ENCODE results near the gene RIPK4. TPM values are rescaled to one million over a fixed set of nuclear protein-coding genes. Genes with fewer than 3 reads are reported as not detected.

RIPK4 gene
- total and polyA plus RNA-seq, 2 experiments from 2014 or later, result 0.46 to 0.54 TPM

- H3K4me1 ChIP-seq (ENCODE audit: insufficient read depth), result no peaks in the 10 kb centered on the region
- no peak overlapping the region for H2AFZ ChIP-seq
- no peaks in the 10 kb centered on the region for H3K9me3 ChIP-seq (ENCODE audit: low read depth)
- no peak overlapping the region for H3K4me3 ChIP-seq
- no peaks in the 10 kb centered on the region for H3K27me3 ChIP-seq (replicated peaks; ENCODE audit: insufficient read depth)
- WGBS, 2 experiments (ENCODE audit: low coverage in 1 of 2, low lambda C conversion rate in 2 of 2, missing lambda C conversion rate in 2 of 2), result 96% methylated on average over 13 of the region's 13 CpGs
- H3K4me2 ChIP-seq (ENCODE audit: unreplicated experiment), result no peak overlapping the region
- no peaks in the 10 kb centered on the region for H4K20me1 ChIP-seq (ENCODE audit: insufficient read depth)
- no peaks in the 10 kb centered on the region for H3K9me2 ChIP-seq (ENCODE audit: insufficient read depth)
- H3K36me3 ChIP-seq (ENCODE audit: low read depth), result no peaks in the 10 kb centered on the region
- H3K27ac ChIP-seq, result no peak overlapping the region
- TF ChIP-seq EZH2 (IDR thresholded peaks at IDR 0.05; ENCODE audit: insufficient read depth, poor library complexity, severe bottlenecking) (no peak), EZH2phosphoT487 (IDR thresholded peaks at IDR 0.05; ENCODE audit: insufficient read depth, low read depth) (no peak)
- in situ Hi-C loops (cut with MboI), result loop anchor here (25.0 kb wide), 1 partner anchor 523 kb away; no protein-coding TSS in a partner anchor
- no peaks in the 10 kb centered on the region for H3F3A ChIP-seq (ENCODE audit: insufficient read depth)
- no peak overlapping the region for H3K9ac ChIP-seq
- no peaks in the 10 kb centered on the region for H3K79me2 ChIP-seq (ENCODE audit: insufficient read depth)
- DNase-seq, result no peak
Measured at GRCh38 chr21:41810597-41810932, 43.7 kb upstream of the RIPK4 start.

DNA sequence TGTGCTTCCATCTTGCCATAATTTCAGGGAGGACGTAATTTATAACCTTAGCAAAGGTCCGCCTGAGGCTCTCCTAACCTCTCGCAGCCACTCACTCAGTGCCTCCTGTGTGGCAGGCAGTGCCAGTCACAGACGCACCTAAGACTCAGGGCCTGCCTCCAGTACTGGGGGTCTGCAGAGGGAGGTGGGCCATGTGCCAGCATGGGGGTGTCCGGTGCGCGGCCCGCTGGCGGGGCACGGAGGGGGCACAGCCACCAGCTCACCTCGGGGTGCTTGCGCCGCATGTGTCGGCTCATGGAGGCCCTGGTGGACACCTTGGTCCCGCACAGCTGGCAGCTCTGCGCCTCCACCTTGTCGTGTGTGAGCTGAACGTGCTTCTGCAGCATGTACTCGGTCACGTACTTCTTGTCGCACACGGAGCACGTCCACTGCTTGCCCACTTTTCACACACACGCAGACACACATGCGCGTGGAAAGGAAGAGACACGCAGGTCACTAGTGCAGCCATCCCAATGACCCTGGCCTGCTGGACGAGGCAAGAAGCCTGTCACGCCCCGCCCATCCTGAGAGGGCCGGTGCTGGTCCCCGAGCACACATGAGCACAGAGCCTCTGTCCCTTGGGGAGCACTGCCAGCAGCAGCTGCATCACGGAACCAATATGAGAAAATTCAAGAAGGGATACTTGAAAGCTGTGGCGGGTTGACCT lies 43.2 kb upstream of the RIPK4 start:
- H3K4me2 ChIP-seq (ENCODE audit: unreplicated experiment), result no peak overlapping the region
- H3K9me2 ChIP-seq (ENCODE audit: insufficient read depth), result no peaks in the 10 kb centered on the region
- 97% methylated on average over 31 to 34 of the region's 34 CpGs for WGBS, 2 experiments (ENCODE audit: low coverage in 1 of 2, low lambda C conversion rate in 2 of 2, missing lambda C conversion rate in 2 of 2)
- in situ Hi-C loops (cut with MboI), result loop anchor here (25.0 kb wide), 1 partner anchor 523 kb away; no protein-coding TSS in a partner anchor
- no peaks in the 10 kb centered on the region for H3K36me3 ChIP-seq (ENCODE audit: low read depth)
- no peaks in the 10 kb centered on the region for H3F3A ChIP-seq (ENCODE audit: insufficient read depth)
- H4K20me1 ChIP-seq (ENCODE audit: insufficient read depth), result no peaks in the 10 kb centered on the region
- TF ChIP-seq EZH2 (IDR thresholded peaks at IDR 0.05; ENCODE audit: insufficient read depth, poor library complexity, severe bottlenecking) (no peak), EZH2phosphoT487 (IDR thresholded peaks at IDR 0.05; ENCODE audit: insufficient read depth, low read depth) (no peak)
- no peaks in the 10 kb centered on the region for H3K4me1 ChIP-seq (ENCODE audit: insufficient read depth)
- no peaks in the 10 kb centered on the region for H3K79me2 ChIP-seq (ENCODE audit: insufficient read depth)
- H2AFZ ChIP-seq, result no peak overlapping the region
- no peak for DNase-seq
- no peak overlapping the region for H3K4me3 ChIP-seq
- no peaks in the 10 kb centered on the region for H3K27me3 ChIP-seq (replicated peaks; ENCODE audit: insufficient read depth)
- no peak overlapping the region for H3K9ac ChIP-seq
- H3K27ac ChIP-seq, result no peak overlapping the region
- no peaks in the 10 kb centered on the region for H3K9me3 ChIP-seq (ENCODE audit: low read depth)

GRCh38 chr21:41808846-41809245 lies 42.0 kb upstream of the RIPK4 start:
- no peaks in the 10 kb centered on the region for H3F3A ChIP-seq (ENCODE audit: insufficient read depth)
- H3K9me2 ChIP-seq (ENCODE audit: insufficient read depth), result no peaks in the 10 kb centered on the region
- in situ Hi-C loops (cut with MboI), result loop anchor here (25.0 kb wide), 1 partner anchor 522 kb away; no protein-coding TSS in a partner anchor
- TF ChIP-seq EZH2 (IDR thresholded peaks at IDR 0.05; ENCODE audit: insufficient read depth, poor library complexity, severe bottlenecking), result no peak
- TF ChIP-seq EZH2phosphoT487 (IDR thresholded peaks at IDR 0.05; ENCODE audit: insufficient read depth, low read depth), result no peak
- 97 to 99% methylated on average over 22 of the region's 22 CpGs for WGBS, 2 experiments (ENCODE audit: low coverage in 1 of 2, low lambda C conversion rate in 2 of 2, missing lambda C conversion rate in 2 of 2)
- DNase-seq, result no peak
- H4K20me1 ChIP-seq (ENCODE audit: insufficient read depth), result no peaks in the 10 kb centered on the region
- no peaks in the 10 kb centered on the region for H3K36me3 ChIP-seq (ENCODE audit: low read depth)
- H3K4me2 ChIP-seq (ENCODE audit: unreplicated experiment), result no peak overlapping the region
- H3K4me1 ChIP-seq (ENCODE audit: insufficient read depth), result no peaks in the 10 kb centered on the region
- no peaks in the 10 kb centered on the region for H3K27me3 ChIP-seq (replicated peaks; ENCODE audit: insufficient read depth)
- H3K27ac ChIP-seq, result no peak overlapping the region
- H3K4me3 ChIP-seq, result no peak overlapping the region
- H2AFZ ChIP-seq, result no peak overlapping the region
- no peaks in the 10 kb centered on the region for H3K79me2 ChIP-seq (ENCODE audit: insufficient read depth)
- H3K9me3 ChIP-seq (ENCODE audit: low read depth), result no peaks in the 10 kb centered on the region
- H3K9ac ChIP-seq, result no peak overlapping the region

DNA sequence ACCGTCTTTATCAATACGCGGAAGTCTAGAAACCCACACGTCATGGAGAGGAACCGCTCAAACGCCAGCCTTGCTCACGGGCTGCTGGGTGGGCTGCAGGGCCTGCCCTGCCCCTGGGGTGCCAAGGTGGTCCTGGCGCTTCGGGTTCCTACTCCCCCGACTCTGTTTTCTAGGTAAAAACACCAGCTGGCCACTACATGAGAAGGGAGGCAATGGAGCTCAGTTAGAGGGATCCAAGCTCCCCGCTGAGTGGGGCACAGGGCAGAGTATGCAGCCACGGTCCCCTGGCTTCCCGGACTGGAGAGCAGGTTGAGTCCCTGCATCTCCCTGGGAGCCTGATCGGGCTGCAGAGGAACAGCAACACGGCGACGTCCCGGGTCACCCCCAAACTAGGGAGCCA lies 41.2 kb upstream of the RIPK4 start:
- Histone ChIP-seq H3K4me2 (ENCODE audit: unreplicated experiment) (no peak overlapping the region), H3K79me2 (ENCODE audit: insufficient read depth) (no peaks in the 10 kb centered on the region), H3K4me3 (no peak overlapping the region), H3K27me3 (replicated peaks; ENCODE audit: insufficient read depth) (no peaks in the 10 kb centered on the region), H3K36me3 (ENCODE audit: low read depth) (no peaks in the 10 kb centered on the region), H3F3A (ENCODE audit: insufficient read depth) (no peaks in the 10 kb centered on the region), H3K9ac (no peak overlapping the region), H3K27ac (no peak overlapping the region), H2AFZ (no peak overlapping the region), H3K9me3 (ENCODE audit: low read depth) (no peaks in the 10 kb centered on the region), H4K20me1 (ENCODE audit: insufficient read depth) (no peaks in the 10 kb centered on the region), H3K4me1 (ENCODE audit: insufficient read depth) (no peaks in the 10 kb centered on the region), H3K9me2 (ENCODE audit: insufficient read depth) (no peaks in the 10 kb centered on the region)
- no peak for TF ChIP-seq EZH2phosphoT487 (IDR thresholded peaks at IDR 0.05; ENCODE audit: insufficient read depth, low read depth)
- TF ChIP-seq EZH2 (IDR thresholded peaks at IDR 0.05; ENCODE audit: insufficient read depth, poor library complexity, severe bottlenecking), result no peak
- no peak for DNase-seq
- in situ Hi-C loops (cut with MboI), result loop anchor here (25.0 kb wide), 1 partner anchor 521 kb away; no protein-coding TSS in a partner anchor
- 98% methylated on average over 17 to 18 of the region's 18 CpGs for WGBS, 2 experiments (ENCODE audit: low coverage in 1 of 2, low lambda C conversion rate in 2 of 2, missing lambda C conversion rate in 2 of 2)
